GM12878 (cell line): Measurements from ENCODE around the gene DYNC1H1. TPM values are rescaled to one million over a fixed set of nuclear protein-coding genes. Genes with fewer than 3 reads are reported as not detected.
A peak's percentile ranks its signal among the peaks of the same experiment; 100 is the strongest.

Source experiments
- ATAC-seq: fragments of 200-7000 bp; cut with Tn5 transposase; 3 replicates; pipeline ENCODE4 v1.9.1; 2020; ENCODE audit warnings: mild to moderate bottlenecking, moderate library complexity
- BruUV-seq: library from RNA; stranded (reverse); fragments of 400-500 nt; replicated peaks from 2 replicates; lab custom pipeline; 2021; lab: Mats Ljungman, UMichigan
- CTCF ChIA-PET: fragments of 300-600 bp; sonication (Branson Sonifier 250); formaldehyde crosslinking; extraction: SDS; loops from one replicate; lab custom pipeline; 2021; ENCODE audit warnings: inconsistent platforms; lab: Yijun Ruan, JAX
- POLR2A ChIA-PET: fragments of 350-600 bp; formaldehyde crosslinking; extraction: SDS; loops from one replicate; lab custom pipeline; 2021; ENCODE audit warnings: inconsistent platforms; lab: Charles Lee
- RAD21 ChIA-PET: fragments of 300-600 bp; sonication (Branson Sonifier 250); formaldehyde crosslinking; loops from one replicate; lab custom pipeline; 2023; ENCODE audit warnings: antibody characterized with exemption; ENCODE audit not compliant: unreplicated experiment; lab: Charles Lee
- SMC1A ChIA-PET: fragments of 300-600 bp; sonication (Branson Sonifier 250); formaldehyde crosslinking; loops from one replicate; lab custom pipeline; 2023; ENCODE audit not compliant: unreplicated experiment, uncharacterized antibody; lab: Charles Lee
- DNase-seq: peaks from one replicate; pipeline ENCODE4 v3.0.0-alpha.2; 2011; ENCODE audit warnings: low read depth, low spot score
- FAIRE-seq: peaks from 3 replicates; lab custom pipeline; 2011; peaks lifted over from hg19 to GRCh38; lab: Jason Lieb, UNC
- H2AFZ ChIP-seq: 2 replicates; pipeline ENCODE4 v1.6.0; 2011; ENCODE audit warnings: low read depth, low read length, control low read depth; ENCODE audit not compliant: control insufficient read depth
- H3K27ac ChIP-seq: 2 replicates; pipeline ENCODE4 v1.5.1; 2011; ENCODE audit warnings: control low read depth; ENCODE audit not compliant: control insufficient read depth, insufficient read depth
- H3K27me3 ChIP-seq, 2 experiments: replicated peaks in 1 of 2; 2 replicates each; pipeline versions ENCODE4 v1.6.0 to v1.6.1; 2011; ENCODE audit warnings: low read length in 1 of 2; ENCODE audit not compliant: control insufficient read depth in 2 of 2, insufficient read depth in 2 of 2
- H3K36me3 ChIP-seq, 2 experiments: 2 replicates each; pipeline ENCODE4 v1.5.1; 2011; ENCODE audit warnings: low read length in 1 of 2; ENCODE audit not compliant: control insufficient read depth in 2 of 2, insufficient read depth in 2 of 2
- H3K4me1 ChIP-seq: 2 replicates; pipeline ENCODE4 v1.6.1; 2011; ENCODE audit warnings: mild to moderate bottlenecking, low read length, moderate library complexity, mixed read lengths; ENCODE audit not compliant: control insufficient read depth, insufficient read depth
- H3K4me2 ChIP-seq: 2 replicates; pipeline ENCODE4 v1.6.0; 2011; ENCODE audit warnings: control low read depth; ENCODE audit not compliant: control insufficient read depth, insufficient read depth
- H3K4me3 ChIP-seq: fragments of 200-600 bp; sonication (generic); 2 replicates; pipeline ENCODE4 v1.5.1; 2016
- H3K79me2 ChIP-seq: 2 replicates; pipeline ENCODE4 v1.6.0; 2011; ENCODE audit warnings: low read length; ENCODE audit not compliant: control insufficient read depth, insufficient read depth
- H3K9ac ChIP-seq: 2 replicates; pipeline ENCODE4 v1.8.0; 2011; ENCODE audit warnings: low read length, control low read depth, mixed read lengths; ENCODE audit not compliant: control insufficient read depth, insufficient read depth
- H3K9me3 ChIP-seq: replicated peaks from 3 replicates; pipeline ENCODE4 v1.5.1; 2011; ENCODE audit warnings: mild to moderate bottlenecking, low read length; ENCODE audit not compliant: control insufficient read depth, insufficient read depth
- H4K20me1 ChIP-seq: 2 replicates; pipeline ENCODE4 v1.6.0; 2011; ENCODE audit not compliant: control insufficient read depth, insufficient read depth
- GABPA ChIP-seq: IDR thresholded peaks from 2 replicates; pipeline ENCODE4 v1.6.1; 2014; ENCODE audit warnings: antibody characterized with exemption, low read depth, mild to moderate bottlenecking, inconsistent platforms
- HDGF ChIP-seq: fragments of 450-650 bp; IDR thresholded peaks from 2 replicates; pipeline ENCODE4 v1.6.1; 2016; ENCODE audit warnings: antibody characterized with exemption
- MTA3 ChIP-seq: IDR thresholded peaks from 2 replicates; pipeline ENCODE4 v1.6.1; 2012; ENCODE audit warnings: low read length, inconsistent platforms, borderline replicate concordance
- MXI1 ChIP-seq: fragments of 150-350 bp; IDR thresholded peaks from 2 replicates; pipeline ENCODE4 v1.6.1; 2011; ENCODE audit warnings: low read depth, mild to moderate bottlenecking, inconsistent platforms, low read length, improper control_type of control experiment
- MYC ChIP-seq: IDR thresholded peaks from 2 replicates; pipeline ENCODE4 v1.6.1; 2011; ENCODE audit warnings: mild to moderate bottlenecking, low read length, moderate library complexity, inconsistent platforms; ENCODE audit not compliant: insufficient read depth, insufficient replicate concordance, insufficient read length, severe bottlenecking
- NBN ChIP-seq: fragments of 450-650 bp; IDR thresholded peaks from 2 replicates; pipeline ENCODE4 v1.6.1; 2016
- ZNF217 ChIP-seq: fragments of 450-650 bp; IDR thresholded peaks from 2 replicates; pipeline ENCODE4 v1.6.1; 2017; ENCODE audit warnings: antibody characterized with exemption, mild to moderate bottlenecking
- ZNF384 ChIP-seq: IDR thresholded peaks from 2 replicates; pipeline ENCODE4 v1.6.1; 2012; ENCODE audit warnings: low read depth, mild to moderate bottlenecking, low read length, improper control_type of control experiment, borderline replicate concordance
- WGBS: methylation state at CpG from one replicate; pipeline ENCODE4 v1.1.6; 2016; ENCODE audit warnings: low lambda C conversion rate; ENCODE audit not compliant: insufficient replicate concordance, insufficient coverage; ENCODE audit errors: missing lambda C conversion rate; 5-methylcytosine and 5-hydroxymethylcytosine counted together
- in situ Hi-C: fragments of 300-500 bp; cut with MboI; formaldehyde crosslinking; loops from 9 replicates; pipeline ENCODE4 v1.14.3; 2018; ENCODE audit warnings: mixed read lengths
- intact Hi-C: fragments of 100-400 bp; cut with micrococcal nuclease; formaldehyde crosslinking; loops from one replicate; pipeline ENCODE4 v1.14.2; 2022; ENCODE audit not compliant: unreplicated experiment
- polyA plus RNA-seq, 11 experiments: library from polyadenylated mRNA; depleted of rRNA in 4 of 11; unstranded in 6 of 11; stranded (reverse) in 5 of 11; fragments of >200 nt; fragmentation: Nextera tagmentation in 4 of 11; fragmentation: Illumina TruSeq in 1 of 11; extraction: Ambion mirVana in 4 of 11; extraction: Trizol in 1 of 11; gene quantifications; 1 replicate in 1 of 11; 2 replicates in 10 of 11; pipeline versions ENCODE4 v1.2.1 to v1.2.3, GENCODE V29; 2011 to 2016; ENCODE audit warnings: inconsistent platforms in 2 of 11, missing spikeins in 2 of 11, low read depth in 1 of 11
- total RNA-seq, 4 experiments: library from RNA; depleted of rRNA in 3 of 4; stranded (reverse); fragments of >200 nt in 3 of 4; fragmentation: Illumina TruSeq in 1 of 4; extraction: Trizol in 1 of 4; gene quantifications; 2 replicates each; pipeline versions ENCODE4 v1.2.1 to v1.2.3, GENCODE V29; 2013 to 2021
- TF ChIP-seq, protein P1 (sequence below): fragments of 450-650 bp; IDR thresholded peaks from 2 replicates; pipeline ENCODE4 v1.6.1; 2016; ENCODE audit warnings: mild to moderate bottlenecking

DYNC1H1 gene
- total and polyA plus RNA-seq, 10 of the 15 experiments (the other 5 are each of a cell fraction or from before 2014, with no cell fraction given) = 38.4 to 291 (median 111) TPM

DNA sequence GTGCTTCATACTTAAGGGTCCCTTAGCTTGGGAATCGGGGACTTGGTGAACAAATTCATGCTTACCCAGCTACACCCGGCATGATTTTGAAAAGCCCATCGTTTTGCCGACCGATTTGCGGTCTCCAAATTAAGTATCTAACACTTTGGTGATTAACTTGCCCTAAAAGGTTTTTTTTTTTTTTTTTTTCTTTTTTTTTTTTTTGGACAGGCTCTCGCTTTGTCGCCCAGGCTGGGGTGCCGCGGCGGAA is 123.3 kb downstream of the DYNC1H1 start:
- no TSS peak for BruUV-seq
- peaks cover 9 to 28% of the 10 kb centered on the region in 2 experiments for H3K36me3 ChIP-seq
- ChIA-PET CTCF (interaction anchor here (0.5 to 2.9 kb wide), 4 partner anchors 10 to 229 kb away, joined by 3 to 25 read pairs (median 7); no protein-coding TSS in a partner anchor), RAD21 (interaction anchor here (1.0 to 1.7 kb wide), 4 partner anchors 9 to 226 kb away, joined by 3 to 7 read pairs (median 4); no protein-coding TSS in a partner anchor), SMC1A (interaction anchor here (0.6 to 1.7 kb wide), 6 partner anchors 9 to 126 kb away, joined by 3 to 5 read pairs (median 3); partner anchors contain the start of gene DYNC1H1), POLR2A (interaction anchor here (0.7 to 1.5 kb wide), 14 partner anchors 9 to 1688 kb away, joined by 3 to 10 read pairs (median 6); partner anchors contain the start of genes EIF5 and WDR20)
- peaks cover 5% of the 10 kb centered on the region for H4K20me1 ChIP-seq
- peaks cover 50% of the 10 kb centered on the region for H3K79me2 ChIP-seq
- in situ Hi-C loops (no loop called here), intact Hi-C loops (loop anchor here (1.0 to 5.0 kb wide), 4 partner anchors 52 to 325 kb away; partner anchors contain the start of genes DYNC1H1, PPP2R5C, WDR20 and ZNF839)
- peak overlapping the region; percentile 95 for H3K27ac ChIP-seq
- H3K4me2 ChIP-seq = peak overlapping the region; percentile 98
- H2AFZ ChIP-seq = peak overlapping the region; percentile 83; the same call in 1 of the 2 replicates
- peaks cover 9% of the 10 kb centered on the region for H3K4me1 ChIP-seq
- H3K4me3 ChIP-seq = peak overlapping the region; percentile 98
- no peaks in the 10 kb centered on the region for H3K9me3 ChIP-seq
- peak; percentile 52 for TF ChIP-seq NBN
- TF ChIP-seq ZNF384 = peak; percentile 67
- TF ChIP-seq MXI1 = 0 out of 2 replicates have a peak, but pooled peaks have one; percentile 16
- no peak for TF ChIP-seq ZNF217
- no peak for TF ChIP-seq GABPA
- TF ChIP-seq MTA3 = 0 out of 2 replicates have a peak, but pooled peaks have one; percentile 32
- TF ChIP-seq MYC = peak; percentile 67
- TF ChIP-seq HDGF = 0 out of 2 replicates have a peak, but pooled peaks have one; percentile 10
- TF ChIP-seq, protein P1, sequence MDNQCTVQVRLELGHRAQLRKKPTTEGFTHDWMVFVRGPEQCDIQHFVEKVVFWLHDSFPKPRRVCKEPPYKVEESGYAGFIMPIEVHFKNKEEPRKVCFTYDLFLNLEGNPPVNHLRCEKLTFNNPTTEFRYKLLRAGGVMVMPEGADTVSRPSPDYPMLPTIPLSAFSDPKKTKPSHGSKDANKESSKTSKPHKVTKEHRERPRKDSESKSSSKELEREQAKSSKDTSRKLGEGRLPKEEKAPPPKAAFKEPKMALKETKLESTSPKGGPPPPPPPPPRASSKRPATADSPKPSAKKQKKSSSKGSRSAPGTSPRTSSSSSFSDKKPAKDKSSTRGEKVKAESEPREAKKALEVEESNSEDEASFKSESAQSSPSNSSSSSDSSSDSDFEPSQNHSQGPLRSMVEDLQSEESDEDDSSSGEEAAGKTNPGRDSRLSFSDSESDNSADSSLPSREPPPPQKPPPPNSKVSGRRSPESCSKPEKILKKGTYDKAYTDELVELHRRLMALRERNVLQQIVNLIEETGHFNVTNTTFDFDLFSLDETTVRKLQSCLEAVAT = peak; percentile 66
- peak overlapping the region; percentile 85 for H3K9ac ChIP-seq
- WGBS = 0% methylated on average over 9 of the region's 11 CpGs
- DNase-seq (no peak), ATAC-seq (no peak), FAIRE-seq (no peak)
- H3K27me3 ChIP-seq = no peaks in the 10 kb centered on the region
